NOMO-1 (cell line): ENCODE results near the gene KBTBD12.

Source experiments
- DNase-seq, 2 experiments: peaks; one replicate each; lab custom pipeline; 2025; ENCODE audit not compliant: unreplicated experiment in 2 of 2; lab: John Stamatoyannopoulos, UW

Gene KBTBD12

GRCh38 chr3:127984241-127984975, 69.4 kb downstream of the KBTBD12 start:
- no peak for DNase-seq

GRCh38 chr3:127985216-127985615, 70.2 kb downstream of the KBTBD12 start:
- DNase-seq, result no peak

GRCh38 chr3:127985655-127986225, 70.7 kb downstream of the KBTBD12 start:
- no peak for DNase-seq

GRCh38 chr3:127986803-127987202, 71.8 kb downstream of the KBTBD12 start:
- no peak for DNase-seq

- DNase-seq, result no peak
Measured at GRCh38 chr3:127987309-127987995, 72.4 kb downstream of the KBTBD12 start.

- DNase-seq, result no peak
Measured at GRCh38 chr3:127988770-127989557, 73.9 kb downstream of the KBTBD12 start.

- DNase-seq, result no peak
Measured at GRCh38 chr3:127990051-127990450, 75.0 kb downstream of the KBTBD12 start.

GRCh38 chr3:127990461-127990860, 75.4 kb downstream of the KBTBD12 start:
- no peak for DNase-seq

GRCh38 chr3:127991251-127991650, 76.2 kb downstream of the KBTBD12 start:
- DNase-seq, result no peak

GRCh38 chr3:127991681-127992080, 76.6 kb downstream of the KBTBD12 start:
- no peak for DNase-seq

GRCh38 chr3:127992127-127992526, 77.1 kb downstream of the KBTBD12 start:
- DNase-seq, result no peak

- no peak for DNase-seq
Measured at GRCh38 chr3:127994011-127994410, 79.0 kb downstream of the KBTBD12 start.

- DNase-seq, result no peak
Measured at GRCh38 chr3:127997016-127997415, 82.0 kb downstream of the KBTBD12 start.

- DNase-seq, result no peak
Measured at GRCh38 chr3:127997961-127998360, 82.9 kb downstream of the KBTBD12 start.

GRCh38 chr3:127998596-127998995, 83.6 kb downstream of the KBTBD12 start:
- no peak for DNase-seq

GRCh38 chr3:127999509-128000106, 84.6 kb downstream of the KBTBD12 start:
- DNase-seq, result no peak

GRCh38 chr3:128001576-128001975, 86.5 kb downstream of the KBTBD12 start:
- no peak for DNase-seq

- DNase-seq, result no peak
Measured at GRCh38 chr3:128004661-128005060, 89.6 kb downstream of the KBTBD12 start.

GRCh38 chr3:128006061-128007032, 91.3 kb downstream of the KBTBD12 start:
- no peak for DNase-seq

GRCh38 chr3:128007033-128007424, 92.0 kb downstream of the KBTBD12 start:
- no peak for DNase-seq
